Psoas muscle (tissue), 8 donors: ENCODE results near the gene ZC3H18. TPM values are rescaled to one million over a fixed set of nuclear protein-coding genes. Genes with fewer than 3 reads are reported as not detected.

Experiments used
- ATAC-seq, 4 donors: fragments of 200-7000 bp; cut with Tn5 transposase; one replicate each; pipeline ENCODE4 v1.9.1; 2020; ENCODE audit warnings: moderate library complexity in 3 of 4, mild to moderate bottlenecking in 2 of 4
- DNase-seq, 2 donors: peaks; one replicate each; pipeline ENCODE4 v3.0.0-alpha.2; 2020
- H3K27ac ChIP-seq: fragments of 200-600 bp; one replicate; pipeline ENCODE4 v1.8.0; 2022
- H3K27me3 ChIP-seq, 3 donors: fragments of 200-600 bp in 1 of 3; one replicate each; pipeline versions ENCODE4 v1.6.1 to v1.8.0; 2013 to 2022; ENCODE audit warnings: low read length in 2 of 3, mild to moderate bottlenecking in 2 of 3, moderate library complexity in 1 of 3; ENCODE audit not compliant: insufficient read depth in 3 of 3
- H3K36me3 ChIP-seq, 2 donors: fragments of 200-600 bp in 1 of 2; one replicate each; pipeline versions ENCODE4 v1.6.1 to v1.8.0; 2013 to 2022; ENCODE audit warnings: low read depth in 1 of 2, mild to moderate bottlenecking in 1 of 2, moderate library complexity in 1 of 2; ENCODE audit not compliant: insufficient read depth in 1 of 2
- H3K4me1 ChIP-seq: fragments of 200-600 bp; one replicate; pipeline ENCODE4 v1.8.0; 2022
- H3K4me3 ChIP-seq: fragments of 200-600 bp; one replicate; pipeline ENCODE4 v1.8.0; 2022; ENCODE audit warnings: mild to moderate bottlenecking
- H3K9me3 ChIP-seq: fragments of 200-600 bp; one replicate; pipeline ENCODE4 v1.8.0; 2022
- CTCF ChIP-seq: fragments of 200-600 bp; IDR thresholded peaks from one replicate; pipeline ENCODE4 v1.8.0; 2022; ENCODE audit warnings: antibody characterized with exemption
- WGBS, 3 donors: extraction: QIAGEN DNeasy Blood & Tissue Kit; methylation state at CpG; one replicate each; pipeline versions ENCODE4 v1.1.6 to v1.1.7; 2013; 5-methylcytosine and 5-hydroxymethylcytosine counted together
- intact Hi-C, 2 donors: fragments of 100-400 bp; cut with DNase I; formaldehyde crosslinking; loops; one replicate each; pipeline versions ENCODE4 v1.11.0 to v1.14.2; 2022
- polyA plus RNA-seq, 3 donors: library from polyadenylated mRNA; stranded (reverse); fragments of 200-250 nt; gene quantifications; one replicate each; pipeline ENCODE4 v1.2.3, GENCODE V29; 2013
- total RNA-seq, 4 donors: library from RNA; stranded (reverse); fragmentation: NEBNext Ultra II Directional in 2 of 4; extraction: Animal tissue kit (Norgen Biotek cat#: 25700) in 2 of 4; gene quantifications; one replicate each; pipeline versions ENCODE4 v1.2.1 to v1.2.4, GENCODE V29; 2021 to 2023
- donor health status: healthy with polysubstance abuse.
- donor health status: DM: no; HTN: no; CAD: no; lungs with moderate emphysema.
- donor health status: Bipolar disorder and iron deficiency.
- donor health status: healthy.
- donor health status: DM: yes; HTN: yes; CAD: no.
- donor health status: DM: no; HTN: no; CAD: no.
- donor health status: DM: no; HTN: no; CAD: no.
- donor health status: DM: yes; HTN: yes; CAD: no.

Gene ZC3H18
- total and polyA plus RNA-seq, 7 donors: 19.9 to 36.0 (median 28.5) TPM

DNA sequence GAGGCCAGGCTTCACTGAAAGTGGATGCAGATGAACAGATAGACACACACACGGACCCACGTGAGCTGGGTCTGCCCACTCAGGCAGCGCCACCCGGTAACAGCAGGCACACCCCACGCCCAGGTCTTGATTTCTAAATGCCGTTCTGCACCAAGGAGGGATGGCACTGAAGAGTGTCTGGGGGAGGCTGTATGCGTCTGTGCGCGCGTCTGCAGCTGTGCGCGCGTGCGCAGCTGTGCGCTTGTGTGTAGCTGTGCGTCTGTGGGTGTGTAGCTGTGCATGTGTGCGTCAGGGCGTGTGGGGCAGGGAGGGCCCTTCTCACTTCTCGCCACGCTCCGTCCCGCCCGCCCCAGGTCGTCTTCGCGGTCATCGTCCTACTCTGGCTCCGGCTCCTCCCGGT lies 52.7 kb downstream of the ZC3H18 start:
- no peak overlapping the region for H3K27ac ChIP-seq
- intact Hi-C loops: no loop called here
- 93 to 99% (median 96%) methylated on average over 29 of the region's 29 CpGs for WGBS, 3 donors
- H3K9me3 ChIP-seq: no peaks in the 10 kb centered on the region
- no peak overlapping the region for H3K4me3 ChIP-seq
- DNase-seq (no peak), ATAC-seq (no peak)
- H3K4me1 ChIP-seq: no peaks in the 10 kb centered on the region
- H3K27me3 ChIP-seq: no peaks in the 10 kb centered on the region
- H3K36me3 ChIP-seq: peaks cover 0 to 71% of the 10 kb centered on the region in 2 donors
- no peak for TF ChIP-seq CTCF

DNA sequence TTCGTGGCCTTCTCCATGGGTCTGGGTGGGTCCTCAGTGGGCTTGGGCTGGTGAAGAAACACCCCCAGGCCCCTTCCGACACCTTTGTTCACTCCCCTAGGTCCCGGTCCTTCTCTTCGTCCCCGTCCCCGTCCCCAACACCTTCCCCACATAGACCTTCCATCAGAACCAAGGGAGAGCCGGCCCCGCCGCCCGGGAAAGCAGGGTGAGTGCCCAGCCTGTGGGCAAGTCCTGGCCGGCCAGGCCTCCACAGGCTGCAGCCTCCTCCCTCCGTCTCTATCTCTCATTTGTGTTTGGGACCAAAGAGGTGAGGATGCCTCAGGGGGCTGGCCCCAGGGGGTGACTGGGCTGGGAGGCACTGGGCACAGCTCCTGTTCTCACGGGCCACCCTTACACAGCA lies 53.7 kb downstream of the ZC3H18 start:
- Histone ChIP-seq H3K4me1 (no peaks in the 10 kb centered on the region), H3K36me3 (peaks cover 0 to 80% of the 10 kb centered on the region in 2 donors), H3K27ac (no peak overlapping the region), H3K4me3 (no peak overlapping the region), H3K27me3 (no peaks in the 10 kb centered on the region), H3K9me3 (no peaks in the 10 kb centered on the region)
- intact Hi-C loops: no loop called here
- no peak for TF ChIP-seq CTCF
- ATAC-seq (no peak), DNase-seq (no peak)
- 92 to 97% (median 93%) methylated on average over 13 of the region's 13 CpGs for WGBS, 3 donors

- intact Hi-C loops: no loop called here
- H3K36me3 ChIP-seq: peaks cover 0 to 82% of the 10 kb centered on the region in 2 donors
- 88 to 94% (median 89%) methylated on average over 14 to 18 of the region's 18 CpGs for WGBS, 3 donors
Measured at GRCh38 chr16:88624481-88624880, 54.3 kb downstream of the ZC3H18 start.

GRCh38 chr16:88624977-88625576 lies 54.9 kb downstream of the ZC3H18 start:
- Histone ChIP-seq H3K27ac (no peak overlapping the region), H3K4me3 (no peak overlapping the region), H3K27me3 (no peaks in the 10 kb centered on the region), H3K4me1 (no peaks in the 10 kb centered on the region), H3K36me3 (peaks cover 3 to 83% of the 10 kb centered on the region in 2 donors), H3K9me3 (no peaks in the 10 kb centered on the region)
- no peak for TF ChIP-seq CTCF
- no peak for DNase-seq
- 78 to 88% (median 86%) methylated on average over 17 of the region's 17 CpGs for WGBS, 3 donors
- intact Hi-C loops: no loop called here
- ATAC-seq: no peak

More at GRCh38 chr16:88624481-88624880, 54.3 kb downstream of the ZC3H18 start:
- H3K4me1 ChIP-seq: no peaks in the 10 kb centered on the region
- TF ChIP-seq CTCF: no peak
- ATAC-seq (no peak), DNase-seq (no peak)
- no peaks in the 10 kb centered on the region for H3K9me3 ChIP-seq
- H3K27me3 ChIP-seq: no peaks in the 10 kb centered on the region
- H3K27ac ChIP-seq: no peak overlapping the region
- H3K4me3 ChIP-seq: no peak overlapping the region

DNA sequence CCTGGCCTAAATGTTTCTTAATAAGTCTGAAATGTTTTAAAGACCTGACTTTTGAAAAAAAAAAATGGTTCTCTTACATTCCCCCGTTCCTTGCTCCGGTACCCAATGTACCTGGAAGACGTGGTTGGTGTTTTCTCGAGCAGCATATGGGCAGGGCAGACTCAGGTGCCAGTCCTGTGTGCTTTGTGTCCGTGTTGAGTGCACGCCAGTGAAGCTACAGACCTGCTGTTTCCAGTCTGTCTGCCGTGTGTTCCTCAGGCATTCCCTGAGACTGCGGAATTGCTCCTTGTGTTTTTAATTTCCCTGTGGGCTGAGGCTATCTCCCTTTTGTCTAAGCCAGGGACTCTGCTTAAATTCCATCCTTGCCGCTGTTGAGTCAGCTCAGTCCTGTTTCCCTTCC lies 56.4 kb downstream of the ZC3H18 start:
- H3K4me1 ChIP-seq: no peaks in the 10 kb centered on the region
- H3K27ac ChIP-seq: no peak overlapping the region
- no peak overlapping the region for H3K4me3 ChIP-seq
- 92 to 95% (median 93%) methylated on average over 9 of the region's 9 CpGs for WGBS, 3 donors
- intact Hi-C loops: no loop called here
- H3K36me3 ChIP-seq: peaks cover 5 to 98% of the 10 kb centered on the region in 2 donors
- TF ChIP-seq CTCF: no peak
- ATAC-seq: no peak
- no peaks in the 10 kb centered on the region for H3K27me3 ChIP-seq
- H3K9me3 ChIP-seq: no peaks in the 10 kb centered on the region
- DNase-seq: no peak
